K562 (cell line): ENCODE results near the gene NAT14. TPM values are rescaled to one million over a fixed set of nuclear protein-coding genes. Genes with fewer than 3 reads are reported as not detected.

Experiments
- ARHGAP35 ChIP-seq: fragments of 450-650 bp; IDR thresholded peaks from 2 replicates; pipeline ENCODE4 v1.6.1; 2018; ENCODE audit not compliant: partially characterized antibody
- ASH1L ChIP-seq: fragments of 450-650 bp; IDR thresholded peaks from 2 replicates; pipeline ENCODE4 v1.6.1; 2018; ENCODE audit warnings: borderline replicate concordance, mild to moderate bottlenecking, low read depth; ENCODE audit not compliant: partially characterized antibody
- BHLHE40 ChIP-seq: IDR thresholded peaks from 2 replicates; pipeline ENCODE4 v1.6.1; 2011; ENCODE audit warnings: low read length, improper control_type of control experiment
- CHD1 ChIP-seq: fragments of 200-600 bp; sonication (generic); IDR thresholded peaks from one replicate; pipeline ENCODE4 v1.6.1; 2012; ENCODE audit warnings: mild to moderate bottlenecking, moderate library complexity, low read length, inconsistent platforms
- CREB1 ChIP-seq, 2 experiments: sonication (generic) in 1 of 2; formaldehyde crosslinking in 1 of 2; IDR thresholded peaks; 2 replicates each; pipeline versions ENCODE4 v1.6.1 to v1.8.0; 2012 to 2022; ENCODE audit warnings: inconsistent platforms in 1 of 2, mild to moderate bottlenecking in 1 of 2, missing genetic modification reagents in 1 of 2, moderate library complexity in 1 of 2
- CREB3 ChIP-seq: fragments of 450-650 bp; conservative IDR thresholded peaks from 2 replicates; pipeline ENCODE4 v1.6.1; 2016; ENCODE audit warnings: missing genetic modification characterization, low read depth, mild to moderate bottlenecking, missing compliant biosample characterization, moderate library complexity
- CREB5 ChIP-seq: fragments of 250-450 bp; sonication (Bioruptor Pico); IDR thresholded peaks from 2 replicates; pipeline ENCODE4 v1.5.0; 2020; ENCODE audit warnings: mild to moderate bottlenecking
- E2F3 ChIP-seq: fragments of 250-450 bp; sonication (Bioruptor Pico); IDR thresholded peaks from 2 replicates; pipeline ENCODE4 v1.4.0; 2020; ENCODE audit warnings: mild to moderate bottlenecking
- FOXM1 ChIP-seq, 2 experiments: fragments of 450-650 bp in 1 of 2; sonication (generic) in 1 of 2; formaldehyde crosslinking in 1 of 2; IDR thresholded peaks; 2 replicates each; pipeline versions ENCODE4 v1.6.1 to v1.9.0; 2017 to 2022; ENCODE audit warnings: low read depth in 2 of 2, mild to moderate bottlenecking in 2 of 2, missing genetic modification reagents in 1 of 2, moderate library complexity in 1 of 2
- JUN ChIP-seq, 2 experiments: sonication (generic) in 1 of 2; formaldehyde crosslinking in 1 of 2; IDR thresholded peaks; 2 replicates each; pipeline versions ENCODE4 v1.6.1 to v1.8.0; 2012 to 2022; ENCODE audit warnings: borderline replicate concordance in 2 of 2, mild to moderate bottlenecking in 2 of 2, improper control_type of control experiment in 1 of 2, low read depth in 1 of 2, low read length in 1 of 2, missing genetic modification reagents in 1 of 2
- MAFK ChIP-seq: IDR thresholded peaks from 2 replicates; pipeline ENCODE4 v1.6.1; 2011; ENCODE audit warnings: low read length, improper control_type of control experiment
- MCM5 ChIP-seq: fragments of 450-650 bp; IDR thresholded peaks from 2 replicates; pipeline ENCODE4 v1.6.1; 2016; ENCODE audit warnings: low read depth
- MEF2D ChIP-seq: conservative IDR thresholded peaks from 2 replicates; pipeline ENCODE4 v1.6.1; 2016; ENCODE audit warnings: low read depth, missing genetic modification characterization, missing compliant biosample characterization
- NUFIP1 ChIP-seq: fragments of 450-650 bp; IDR thresholded peaks from 2 replicates; pipeline ENCODE4 v1.6.1; 2018; ENCODE audit not compliant: partially characterized antibody
- RBM25 ChIP-seq: fragments of 200-400 bp; formaldehyde crosslinking; IDR thresholded peaks from 2 replicates; pipeline ENCODE4 v1.6.1; 2018; ENCODE audit warnings: low read length, low read depth, moderate library complexity; ENCODE audit not compliant: severe bottlenecking
- TEAD2 ChIP-seq: fragments of 450-650 bp; IDR thresholded peaks from 2 replicates; pipeline ENCODE4 v1.6.1; 2016; ENCODE audit warnings: missing genetic modification characterization, control low read depth, missing compliant biosample characterization
- ZMIZ1 ChIP-seq, 2 experiments: fragments of 150-350 bp in 1 of 2; IDR thresholded peaks; 2 replicates each; pipeline ENCODE4 v1.6.1; 2012 to 2016; ENCODE audit warnings: low read depth in 2 of 2, low read length in 2 of 2, mild to moderate bottlenecking in 1 of 2, moderate library complexity in 1 of 2
- ZNF551 ChIP-seq: fragments of 250-450 bp; sonication (Bioruptor Pico); IDR thresholded peaks from 2 replicates; pipeline ENCODE4 v1.5.0; 2021; ENCODE audit warnings: mild to moderate bottlenecking, moderate library complexity
- polyA plus RNA-seq, 8 experiments: library from polyadenylated mRNA; depleted of rRNA in 4 of 8; stranded (reverse) in 5 of 8; unstranded in 3 of 8; fragments of >200 nt; fragmentation: Nextera tagmentation in 2 of 8; fragmentation: Illumina TruSeq in 1 of 8; extraction: Ambion mirVana in 2 of 8; extraction: Trizol in 1 of 8; gene quantifications; 2 replicates each; pipeline versions ENCODE4 v1.2.1 to v1.2.3, GENCODE V29; 2011 to 2014; ENCODE audit warnings: inconsistent platforms in 1 of 8, missing spikeins in 1 of 8
- total RNA-seq, 7 experiments: library from RNA; depleted of rRNA in 6 of 7; stranded (reverse); fragments of >200 nt in 6 of 7; fragmentation: Illumina TruSeq in 2 of 7; extraction: Trizol in 2 of 7; gene quantifications; 2 replicates each; pipeline versions ENCODE4 v1.2.1 to v1.2.3, GENCODE V29; 2011 to 2021; ENCODE audit warnings: low replicate concordance in 1 of 7

NAT14 gene
- total and polyA plus RNA-seq, 9 of the 15 experiments (the other 6 are each of a cell fraction or from before 2014, with no cell fraction given), result 2.4 to 77.0 (median 26.7) TPM

- TF ChIP-seq ZMIZ1 (IDR thresholded peaks at IDR 0.05; ENCODE audit: low read depth in 2 of 2, low read length in 2 of 2) (no peak), CREB5 (CRISPR knock-in tag) (0 out of 2 replicates have a peak, but pooled peaks have one; percentile 48), CHD1 (peak; percentile 99), FOXM1 (IDR thresholded peaks at IDR 0.05; ENCODE audit: low read depth) (no peak), FOXM1 (CRISPR knock-in tag; IDR thresholded peaks at IDR 0.05; ENCODE audit: low read depth) (peak; percentile 53; the same call in 1 of the 2 replicates), JUN (IDR thresholded peaks at IDR 0.05; ENCODE audit: borderline replicate concordance, low read depth, low read length) (peak; percentile 66; the same call in 1 of the 2 replicates), JUN (CRISPR knock-in tag; IDR thresholded peaks at IDR 0.05; ENCODE audit: borderline replicate concordance) (peak; percentile 81; the same call in 1 of the 2 replicates), MAFK (peak; percentile 30; the same call in 1 of the 2 replicates), CREB1 (IDR thresholded peaks at IDR 0.05) (peak; percentile 69), CREB1 (CRISPR knock-in tag; IDR thresholded peaks at IDR 0.05) (peak; percentile 78), BHLHE40 (peak; percentile 29; the same call in 1 of the 2 replicates), ARHGAP35 (no peak), MEF2D (tag) (0 out of 2 replicates have a peak, but pooled peaks have one; percentile 41), RBM25 (peak; percentile 91), NUFIP1 (no peak), E2F3 (CRISPR knock-in tag) (no peak), TEAD2 (tag) (no peak), ASH1L (peak; percentile 97), ZNF551 (CRISPR knock-in tag) (no peak), MCM5 (no peak), CREB3 (0 out of 2 replicates have a peak, but pooled peaks have one; percentile 57)
Measured at GRCh38 chr19:55461259-55461973, 23.6 kb upstream of the NAT14 start, which contains the start of gene ISOC2 (continued).
